GM18868 (cell line): ENCODE data around the gene RSF1.
"Not testable (repeated sequence)": the region's sequence is repeated elsewhere in the genome, so short reads cannot be mapped to it uniquely, and the experiment has no call there.

Experiments
- ATAC-seq: cut with Tn5 transposase; IDR thresholded peaks from one replicate; pipeline ENCODE4 v1.9.1; 2021; ENCODE audit warnings: mild to moderate bottlenecking, moderate library complexity; ENCODE audit not compliant: unreplicated experiment

RSF1 gene

DNA sequence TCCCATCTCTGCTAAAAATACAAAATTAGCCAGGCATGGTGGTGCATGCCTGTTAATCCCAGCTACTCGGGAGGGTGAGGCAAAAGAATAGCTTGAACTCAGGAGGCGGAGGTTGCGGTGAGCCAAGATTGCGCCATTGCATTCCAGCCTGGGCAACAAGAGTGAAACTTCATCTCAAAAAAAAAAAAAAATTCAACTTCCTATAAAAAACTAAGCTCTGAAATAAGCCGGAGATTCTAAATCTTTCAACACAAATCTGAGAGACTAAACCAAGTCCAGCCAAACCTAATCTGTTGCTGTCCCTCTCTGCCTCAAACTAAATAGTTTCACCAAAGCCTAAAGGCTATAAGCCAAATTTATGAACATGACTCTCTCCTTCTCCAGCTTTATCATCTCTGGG, 186.6 kb downstream of the RSF1 start:
- ATAC-seq = not testable (repeated sequence)

DNA sequence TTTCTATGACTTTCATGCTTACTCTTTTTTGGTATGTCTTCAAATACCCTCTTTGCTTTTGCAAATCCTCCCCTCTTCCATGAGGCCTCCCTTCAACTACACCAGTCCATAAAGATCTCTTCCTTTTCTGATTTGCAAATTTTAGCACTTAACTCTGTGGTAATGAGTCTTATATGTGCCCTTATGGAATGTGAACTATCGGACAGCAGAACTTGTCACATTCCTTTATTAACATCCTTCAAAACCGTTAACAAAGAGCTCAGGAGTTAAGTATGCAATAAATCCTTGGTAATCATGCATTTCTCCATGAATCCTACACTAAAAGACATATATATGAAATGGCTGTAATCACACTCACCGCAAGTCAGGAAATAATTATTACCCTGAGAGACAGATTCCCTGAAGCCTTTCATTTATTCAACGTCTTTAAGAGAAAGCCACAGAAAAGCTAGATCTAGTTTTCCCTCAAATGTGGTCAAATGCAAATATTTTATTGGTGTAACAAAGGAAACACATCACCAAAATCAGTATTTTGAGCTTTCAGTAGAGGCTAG, 190.3 kb downstream of the RSF1 start:
- no peak for ATAC-seq

DNA sequence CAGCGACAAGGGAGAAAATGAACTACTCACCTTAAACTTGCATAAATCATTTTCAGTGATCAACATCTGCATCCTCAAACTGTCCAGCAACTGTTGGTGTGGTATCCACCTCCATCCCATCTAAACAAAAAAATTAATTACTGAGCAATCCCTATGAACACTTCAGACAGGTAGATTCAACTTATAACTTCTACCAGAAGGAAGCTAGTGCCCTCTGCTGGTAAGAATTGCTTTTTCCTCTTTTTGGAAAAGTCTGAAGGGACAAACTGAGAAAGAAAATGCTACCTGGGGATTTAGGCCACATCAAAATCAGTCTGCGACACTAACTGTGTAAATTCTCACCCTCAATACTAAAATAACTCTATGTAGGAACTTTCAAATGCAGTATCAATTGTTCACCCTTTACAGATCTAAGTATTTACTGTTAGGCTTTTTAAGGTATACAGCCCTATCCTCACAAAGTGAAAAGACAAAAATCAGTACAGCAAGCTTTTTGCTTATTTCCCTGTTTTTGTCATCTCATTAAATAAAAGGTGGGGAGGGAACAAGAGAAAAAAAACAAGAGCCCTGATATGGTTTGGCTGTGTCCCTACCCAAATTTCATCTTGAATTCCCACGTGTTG, 200.8 kb downstream of the RSF1 start:
- ATAC-seq = no peak

DNA sequence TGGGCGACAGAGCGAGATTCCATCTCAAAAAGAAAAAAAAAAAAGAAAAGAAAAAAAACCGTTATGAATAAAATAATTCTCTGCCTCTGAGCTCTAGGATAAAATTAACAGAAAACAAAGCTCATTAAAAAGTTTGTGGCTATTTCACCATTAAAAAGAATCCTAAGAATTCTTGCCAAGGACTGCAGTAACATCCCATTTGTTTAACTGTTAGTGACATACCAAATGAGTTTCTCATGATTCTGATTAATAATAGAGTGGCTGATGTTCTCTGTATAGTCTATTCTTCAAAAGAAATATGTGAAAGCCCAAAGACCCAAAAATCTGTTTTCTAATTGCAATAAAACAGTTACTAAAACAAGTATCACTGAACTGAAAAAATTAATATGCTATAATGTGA, 202.6 kb downstream of the RSF1 start:
- no peak for ATAC-seq

DNA sequence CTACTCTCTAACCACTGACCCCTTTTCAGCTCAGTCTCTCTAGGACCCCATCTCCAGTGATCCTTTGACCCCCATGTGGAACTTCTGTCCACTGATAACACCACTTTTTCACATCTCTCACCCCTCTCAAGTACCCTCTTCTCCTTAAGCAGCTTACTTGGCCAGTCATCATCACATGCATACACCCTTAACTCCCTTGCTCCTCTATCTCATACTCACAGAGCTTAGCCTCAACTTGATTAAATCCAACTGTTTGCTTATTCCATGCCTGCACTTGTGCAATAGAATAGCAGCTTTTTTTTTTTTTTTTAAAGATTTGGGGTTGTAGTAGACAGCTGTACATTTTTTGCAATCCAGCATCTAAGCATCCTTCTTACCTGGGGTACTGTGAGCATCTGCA, 208.6 kb downstream of the RSF1 start:
- no peak for ATAC-seq
